HEK293 (cell line): ENCODE results near the gene CCDC57.

Source experiments
- CTCF ChIA-PET: fragments of 350-600 bp; formaldehyde crosslinking; extraction: SDS; loops from one replicate; lab custom pipeline; 2021; ENCODE audit warnings: antibody characterized with exemption; lab: Yijun Ruan, JAX
- POLR2A ChIA-PET: fragments of 300-600 bp; formaldehyde crosslinking; extraction: SDS; loops from one replicate; lab custom pipeline; 2020; ENCODE audit warnings: antibody characterized with exemption, inconsistent platforms; lab: Yijun Ruan, JAX
- H3K27ac ChIP-seq: fragments of 200-500 bp; sonication (Bioruptor generic); 2 replicates; pipeline ENCODE4 v1.5.1; 2014; ENCODE audit warnings: low read depth, low read length, control low read depth, inconsistent platforms; ENCODE audit errors: extremely low read depth
- H3K36me3 ChIP-seq, 2 experiments: fragments of 200-500 bp in 1 of 2; sonication (Bioruptor generic) in 1 of 2; 1 replicate in 1 of 2; 2 replicates in 1 of 2; pipeline ENCODE4 v1.5.1; 2014 to 2017; ENCODE audit warnings: inconsistent platforms in 2 of 2, low read length in 2 of 2; ENCODE audit not compliant: control insufficient read depth in 2 of 2, insufficient read depth in 1 of 2
- H3K4me1 ChIP-seq: fragments of 200-500 bp; sonication (Bioruptor generic); 2 replicates; pipeline ENCODE4 v1.5.1; 2014; ENCODE audit warnings: mild to moderate bottlenecking, low read length, inconsistent platforms; ENCODE audit not compliant: control insufficient read depth, insufficient read depth
- H3K4me3 ChIP-seq: 2 replicates; pipeline ENCODE4 v1.5.1; 2011; ENCODE audit warnings: low read depth, mild to moderate bottlenecking, control low read depth, low read length, moderate library complexity
- H3K9me3 ChIP-seq: fragments of 200-500 bp; sonication (Bioruptor generic); 2 replicates; pipeline ENCODE4 v1.5.1; 2014; ENCODE audit warnings: low read depth, low read length, inconsistent platforms; ENCODE audit not compliant: control insufficient read depth, insufficient read depth
- FEZF1 ChIP-seq: fragments of 450-650 bp; formaldehyde crosslinking; IDR thresholded peaks from 2 replicates; pipeline ENCODE4 v1.5.1; 2016; ENCODE audit warnings: missing biosample characterization, missing genetic modification characterization
- GLI2 ChIP-seq: fragments of 450-650 bp; formaldehyde crosslinking; IDR thresholded peaks from 2 replicates; pipeline ENCODE4; 2017; ENCODE audit warnings: missing biosample characterization, missing genetic modification characterization, low read depth, borderline replicate concordance
- HIC1 ChIP-seq: fragments of 450-650 bp; formaldehyde crosslinking; IDR thresholded peaks from 2 replicates; pipeline ENCODE4 v1.5.1; 2016; ENCODE audit warnings: missing biosample characterization, missing genetic modification characterization
- HOXC10 ChIP-seq: sonication (generic); formaldehyde crosslinking; IDR thresholded peaks from 2 replicates; pipeline ENCODE4 v1.8.1; 2023; ENCODE audit warnings: mild to moderate bottlenecking, missing genetic modification reagents
- PRDM10 ChIP-seq: fragments of 450-650 bp; formaldehyde crosslinking; IDR thresholded peaks from 2 replicates; pipeline ENCODE4 v1.5.1; 2016; ENCODE audit warnings: missing biosample characterization, missing genetic modification characterization
- RBAK ChIP-seq: fragments of 450-650 bp; formaldehyde crosslinking; IDR thresholded peaks from 2 replicates; pipeline ENCODE4 v1.5.1; 2016; ENCODE audit warnings: missing biosample characterization, missing genetic modification characterization
- ZBTB11 ChIP-seq: fragments of 450-650 bp; formaldehyde crosslinking; conservative IDR thresholded peaks from 2 replicates; pipeline ENCODE4 v1.5.1; 2016; ENCODE audit warnings: low read depth, missing biosample characterization, missing genetic modification characterization
- ZIC2 ChIP-seq: fragments of 450-650 bp; formaldehyde crosslinking; IDR thresholded peaks from 2 replicates; pipeline ENCODE4 v1.5.1; 2016; ENCODE audit warnings: missing biosample characterization, missing genetic modification characterization
- ZNF23 ChIP-seq: fragments of 450-650 bp; formaldehyde crosslinking; IDR thresholded peaks from 2 replicates; pipeline ENCODE4 v1.5.1; 2016; ENCODE audit warnings: missing biosample characterization, missing genetic modification characterization, borderline replicate concordance
- ZNF239 ChIP-seq: fragments of 450-650 bp; formaldehyde crosslinking; IDR thresholded peaks from 2 replicates; pipeline ENCODE4 v1.5.1; 2016; ENCODE audit warnings: missing biosample characterization, missing genetic modification characterization
- ZNF248 ChIP-seq: fragments of 450-650 bp; formaldehyde crosslinking; IDR thresholded peaks from 2 replicates; pipeline ENCODE4 v1.5.1; 2017; ENCODE audit warnings: missing biosample characterization, missing genetic modification characterization
- ZNF302 ChIP-seq: fragments of 450-650 bp; formaldehyde crosslinking; IDR thresholded peaks from 2 replicates; pipeline ENCODE4 v1.5.1; 2016; ENCODE audit warnings: missing biosample characterization, missing genetic modification characterization, low read depth
- ZNF335 ChIP-seq: fragments of 450-650 bp; formaldehyde crosslinking; conservative IDR thresholded peaks from 2 replicates; pipeline ENCODE4 v1.5.1; 2016; ENCODE audit warnings: missing biosample characterization, missing genetic modification characterization
- ZNF350 ChIP-seq: fragments of 450-650 bp; formaldehyde crosslinking; IDR thresholded peaks from 2 replicates; pipeline ENCODE4 v1.5.0; 2017; ENCODE audit warnings: missing biosample characterization, mild to moderate bottlenecking, missing genetic modification characterization
- ZNF513 ChIP-seq: fragments of 450-650 bp; IDR thresholded peaks from 2 replicates; pipeline ENCODE4 v1.5.1; 2018; ENCODE audit warnings: missing biosample characterization, missing genetic modification characterization
- ZNF514 ChIP-seq: fragments of 450-650 bp; formaldehyde crosslinking; IDR thresholded peaks from 2 replicates; pipeline ENCODE4 v1.5.1; 2016; ENCODE audit warnings: missing biosample characterization, missing genetic modification characterization
- ZNF549 ChIP-seq: fragments of 450-650 bp; IDR thresholded peaks from 2 replicates; pipeline ENCODE4 v1.5.1; 2018; ENCODE audit warnings: missing biosample characterization, missing genetic modification characterization, mild to moderate bottlenecking, inconsistent platforms, moderate library complexity
- ZNF623 ChIP-seq: fragments of 450-650 bp; formaldehyde crosslinking; IDR thresholded peaks from 2 replicates; pipeline ENCODE4 v1.5.1; 2016; ENCODE audit warnings: missing biosample characterization, missing genetic modification characterization

Gene CCDC57

GRCh38 chr17:82199496-82199895 is 13.1 kb downstream of the CCDC57 start:
- no peaks in the 10 kb centered on the region for H3K9me3 ChIP-seq
- H3K4me3 ChIP-seq: no peak overlapping the region
- CTCF ChIA-PET: interaction anchor here (0.6 to 1.0 kb wide), 4 partner anchors 62 to 169 kb away, joined by 3 to 7 read pairs (median 4); no protein-coding TSS in a partner anchor
- no peaks in the 10 kb centered on the region for H3K4me1 ChIP-seq
- no peak for TF ChIP-seq ZNF248
- TF ChIP-seq PRDM10: no peak
- no peak overlapping the region for H3K27ac ChIP-seq
- peaks cover 15 to 63% of the 10 kb centered on the region in 2 experiments for H3K36me3 ChIP-seq
- POLR2A ChIA-PET: interaction anchor here (0.5 to 0.7 kb wide), 3 partner anchors 12 to 160 kb away, joined by 3 to 5 read pairs (median 3); no protein-coding TSS in a partner anchor

GRCh38 chr17:82198092-82198491 is 14.6 kb downstream of the CCDC57 start:
- Histone ChIP-seq H3K27ac (no peak overlapping the region), H3K36me3 (peaks cover 23 to 76% of the 10 kb centered on the region in 2 experiments)
- TF ChIP-seq RBAK: no peak
- no peak for TF ChIP-seq ZNF350 (tag by site-specific recombination)
- no peak for TF ChIP-seq ZNF23 (tag by site-specific recombination)
- no peak for TF ChIP-seq ZNF513 (tag by site-specific recombination)
- TF ChIP-seq, all 188 proteins: peak for 0
- no peaks in the 10 kb centered on the region for H3K4me1 ChIP-seq
- no peak overlapping the region for H3K4me3 ChIP-seq
- no peaks in the 10 kb centered on the region for H3K9me3 ChIP-seq
- CTCF ChIA-PET: interaction anchor here (0.8 kb wide), 1 partner anchor 33 kb away, joined by 3 read pairs; no protein-coding TSS in a partner anchor
- POLR2A ChIA-PET: no interaction called here

- ChIA-PET CTCF (interaction anchor here (0.6 to 0.8 kb wide), 3 partner anchors 10 to 212 kb away, joined by 3 to 6 read pairs (median 3); no protein-coding TSS in a partner anchor), POLR2A (no interaction called here)
- Histone ChIP-seq H3K4me1 (no peaks in the 10 kb centered on the region), H3K27ac (no peak overlapping the region), H3K9me3 (no peaks in the 10 kb centered on the region), H3K36me3 (peaks cover 36 to 90% of the 10 kb centered on the region in 2 experiments), H3K4me3 (no peak overlapping the region)
- no peak for TF ChIP-seq ZNF239 (tag by site-specific recombination)
- no peak for TF ChIP-seq ZNF623 (tag by site-specific recombination)
- no peak for TF ChIP-seq ZNF514 (tag by site-specific recombination)
- no peak for TF ChIP-seq ZNF335 (tag by site-specific recombination)
- TF ChIP-seq ZNF302: no peak
- TF ChIP-seq ZNF549 (tag by site-specific recombination): no peak
- no peak for TF ChIP-seq FEZF1
- TF ChIP-seq ZIC2 (tag by site-specific recombination): no peak
- TF ChIP-seq HOXC10 (CRISPR knock-in tag): no peak
- no peak for TF ChIP-seq ZBTB11 (tag by site-specific recombination)
- no peak for TF ChIP-seq HIC1 (tag by site-specific recombination)
- no peak for TF ChIP-seq GLI2 (tag by site-specific recombination)
These were observed 16.7 kb downstream of the CCDC57 start for GRCh38 chr17:82195675-82196672.
